ENCODE data around the gene YWHAQ.

- TF ChIP-seq CTCF (IDR thresholded peaks at IDR 0.05): no peak
- no peak for TF ChIP-seq EZH2 (IDR thresholded peaks at IDR 0.05; ENCODE audit: borderline replicate concordance, insufficient read depth, low read depth, low read length, poor library complexity, severe bottlenecking)
These were observed 70.2 kb downstream of the YWHAQ start for GRCh38 chr2:9560628-9561027.

Measured in B cell (primary cell).